DMS79 treated with DMSO at 0.1 percent for 48 hours (cell line): ENCODE data around the gene ABCC9.
"Not testable (repeated sequence)": the region's sequence is repeated elsewhere in the genome, so short reads cannot be mapped to it uniquely, and the experiment has no call there.

ENCODE experiments used
- DNase-seq: peaks from one replicate; lab custom pipeline; 2025; lab: John Stamatoyannopoulos, UW

Gene ABCC9

GRCh38 chr12:21814814-21815213 lies 126.4 kb downstream of the ABCC9 start:
- no peak for DNase-seq

GRCh38 chr12:21814327-21814726 lies 126.9 kb downstream of the ABCC9 start:
- DNase-seq: no peak

- DNase-seq: no peak
Observed at GRCh38 chr12:21813751-21814150, 127.5 kb downstream of the ABCC9 start.

- no peak for DNase-seq
Observed at GRCh38 chr12:21813125-21813524, 128.1 kb downstream of the ABCC9 start.

GRCh38 chr12:21812340-21812739 lies 128.9 kb downstream of the ABCC9 start:
- DNase-seq: not testable (repeated sequence)

- DNase-seq: no peak
Observed at GRCh38 chr12:21809100-21809499, 132.1 kb downstream of the ABCC9 start.

GRCh38 chr12:21806255-21806654 lies 135.0 kb downstream of the ABCC9 start:
- no peak for DNase-seq

- DNase-seq: no peak
Observed at GRCh38 chr12:21801522-21802288, 139.5 kb downstream of the ABCC9 start.

- DNase-seq: no peak
Observed at GRCh38 chr12:21800011-21800410, 141.2 kb downstream of the ABCC9 start.

GRCh38 chr12:21797539-21797938 lies 143.7 kb downstream of the ABCC9 start:
- no peak for DNase-seq

GRCh38 chr12:21795648-21796328 lies 145.4 kb downstream of the ABCC9 start:
- DNase-seq: no peak

GRCh38 chr12:21794807-21795595 lies 146.2 kb downstream of the ABCC9 start:
- DNase-seq: not testable (repeated sequence)

- DNase-seq: not testable (repeated sequence)
Observed at GRCh38 chr12:21789687-21790086, 151.5 kb downstream of the ABCC9 start.

GRCh38 chr12:21788089-21788983 lies 152.9 kb downstream of the ABCC9 start:
- DNase-seq: no peak

- no peak for DNase-seq
Observed at GRCh38 chr12:21786041-21786531, 155.1 kb downstream of the ABCC9 start.

- not testable (repeated sequence) for DNase-seq
Observed at GRCh38 chr12:21782723-21783122, 158.5 kb downstream of the ABCC9 start.

- no peak for DNase-seq
Observed at GRCh38 chr12:21780786-21781185, 160.4 kb downstream of the ABCC9 start.

- no peak for DNase-seq
Observed at GRCh38 chr12:21776175-21776574, 165.1 kb downstream of the ABCC9 start.

- no peak for DNase-seq
Observed at GRCh38 chr12:21775133-21775820, 165.9 kb downstream of the ABCC9 start.

- peak; percentile 4 for DNase-seq
Observed at GRCh38 chr12:21774358-21775132, 166.7 kb downstream of the ABCC9 start, which contains the start of gene KCNJ8. Gene KCNJ8, minus strand, starts transcription at chr12:21774706. Its CDS starts 1,090 bp downstream, at chr12:21773616.
